Activated effector memory CD4-positive, alpha-beta T cell treated with Interleukin-2 at 50 U/mL for 16 hours (primary cell): ENCODE measurements around the gene PEX6.

Source experiments
- DNase-seq: peaks from one replicate; pipeline ENCODE4 v3.0.0-alpha.2; 2020

PEX6 gene

DNA sequence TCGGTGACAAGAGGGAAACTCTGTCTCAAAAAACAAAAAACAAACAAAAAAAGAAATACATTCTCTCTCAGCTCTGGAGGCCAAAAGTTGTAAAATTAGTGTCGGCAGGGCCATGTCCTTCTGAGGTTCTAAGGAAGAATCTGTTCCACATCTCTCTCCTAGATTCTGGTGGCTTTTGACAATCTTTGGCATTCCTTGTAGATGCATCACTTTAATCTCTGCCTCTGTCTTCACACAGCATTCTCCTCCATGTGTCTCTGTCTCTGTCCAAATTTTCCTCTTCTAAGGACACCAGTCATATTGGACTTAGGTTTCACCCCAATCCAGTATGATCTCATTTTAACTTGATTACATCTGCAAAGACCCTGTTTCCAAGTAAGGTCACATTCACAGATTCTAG lies 14.5 kb upstream of the PEX6 start:
- no peak for DNase-seq

DNA sequence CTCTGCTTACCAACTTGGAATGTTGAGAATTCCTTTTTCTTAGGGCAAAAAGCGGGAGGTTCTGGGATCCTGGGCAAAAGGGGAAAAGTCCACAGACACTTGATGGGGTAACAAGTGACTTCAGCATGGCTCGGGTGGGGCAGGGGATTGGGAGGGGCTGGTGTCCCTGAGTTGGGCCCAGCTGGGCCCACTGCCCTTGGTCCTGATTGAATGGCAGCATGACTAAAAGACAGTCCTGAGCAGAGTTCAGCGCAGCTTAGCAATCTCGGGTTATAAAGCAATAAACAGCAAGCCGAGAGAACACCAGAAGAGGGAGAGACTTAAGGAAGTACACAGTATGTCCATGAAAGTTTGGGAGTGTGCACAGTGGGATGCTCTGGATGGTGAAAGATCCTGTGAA lies 10.9 kb upstream of the PEX6 start:
- no peak for DNase-seq

DNA sequence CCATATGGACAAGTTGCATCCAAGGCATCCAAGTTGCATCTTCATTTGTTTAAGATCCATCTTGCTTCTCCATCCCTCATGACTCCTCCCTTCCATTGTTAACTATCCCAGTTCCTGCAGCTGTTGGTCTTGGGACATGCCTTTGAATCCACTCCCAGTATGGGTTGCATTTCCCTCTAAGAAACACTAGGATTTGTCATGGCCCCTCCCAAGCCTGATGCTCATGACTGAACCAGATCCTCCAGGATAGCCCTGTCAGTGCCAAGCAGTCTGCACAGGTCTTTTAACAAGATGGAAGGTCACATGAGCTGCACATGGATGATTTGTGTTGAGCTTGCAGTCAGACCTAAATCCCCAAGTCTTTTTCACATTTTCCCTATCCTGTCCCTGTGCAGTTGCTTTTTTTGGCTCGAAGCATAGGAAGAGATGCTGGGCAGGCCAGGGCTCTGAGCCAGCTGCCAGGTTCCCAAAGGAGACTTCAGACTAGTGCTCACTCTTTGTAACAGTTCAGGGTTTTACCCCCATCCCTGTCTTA lies 9.6 kb upstream of the PEX6 start:
- DNase-seq = no peak

DNA sequence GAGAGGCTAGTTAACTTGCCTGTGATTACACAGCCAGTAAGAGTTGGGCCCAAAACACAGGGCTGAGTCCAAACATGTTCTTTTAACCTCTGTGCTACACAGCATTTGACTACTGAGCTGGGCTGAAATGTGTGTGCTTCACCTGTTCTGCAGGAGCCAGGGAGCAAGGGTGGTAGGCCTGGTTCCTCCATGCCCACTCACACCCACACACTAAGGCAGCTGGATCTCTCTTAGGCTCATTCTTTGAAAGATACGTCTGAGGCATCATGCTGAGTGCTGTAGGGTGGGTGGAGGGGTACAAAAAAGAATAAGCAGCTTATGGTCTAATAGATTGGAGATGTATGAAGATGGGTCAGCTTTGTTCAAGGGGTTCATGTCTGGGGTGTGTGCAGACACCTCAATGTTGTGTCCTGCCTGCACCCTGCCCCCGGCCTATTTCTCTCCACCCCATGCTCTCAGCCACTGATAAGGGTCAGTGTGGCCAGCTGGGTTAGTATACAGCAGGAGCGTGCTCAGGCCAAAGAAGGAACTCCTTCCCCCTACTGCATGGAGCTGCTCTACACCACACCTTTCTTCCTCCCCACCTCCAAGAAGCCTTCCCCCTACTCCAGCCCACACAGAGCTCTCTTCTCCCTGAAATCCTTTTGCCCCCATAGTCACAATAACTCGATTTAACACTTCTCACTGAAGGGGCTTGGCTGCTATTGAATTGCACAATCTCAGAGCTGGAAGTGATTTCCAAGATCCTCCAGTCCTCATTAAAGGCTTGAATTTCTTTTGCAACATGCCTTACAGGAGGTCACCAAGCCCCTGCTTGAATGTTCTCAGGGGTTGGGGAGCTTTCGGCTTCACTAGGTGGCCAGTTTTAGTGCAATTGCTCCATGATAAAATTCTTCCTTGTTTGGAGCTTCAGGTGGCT lies 8.8 kb upstream of the PEX6 start:
- DNase-seq = no peak

DNA sequence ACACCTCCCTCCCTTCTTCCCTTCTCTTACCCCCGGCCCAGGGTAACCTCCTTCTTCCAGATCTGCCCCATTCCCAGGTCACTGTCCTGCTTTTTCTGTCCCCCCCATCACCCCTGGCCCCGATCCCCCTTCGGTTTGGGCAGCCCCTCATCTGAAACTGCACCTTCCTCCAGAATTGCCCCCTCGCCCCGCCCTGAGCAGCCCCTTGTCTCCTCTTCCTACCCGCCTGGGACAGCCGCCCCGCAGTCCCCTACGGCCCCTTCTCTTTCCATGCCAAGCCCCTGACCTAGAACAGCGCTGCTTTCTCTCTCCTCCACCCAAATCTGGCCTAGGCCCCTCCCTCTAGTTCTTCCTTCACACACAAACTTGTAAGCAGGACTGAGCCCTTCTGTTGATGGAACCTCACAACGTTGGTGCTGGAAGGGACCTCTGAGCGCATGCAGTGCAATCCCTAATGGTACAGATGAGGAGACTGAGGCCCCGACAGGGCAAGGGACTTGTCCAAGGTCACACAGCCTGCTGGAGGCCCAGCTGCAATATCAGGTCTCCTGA lies 6.0 kb upstream of the PEX6 start:
- no peak for DNase-seq

DNA sequence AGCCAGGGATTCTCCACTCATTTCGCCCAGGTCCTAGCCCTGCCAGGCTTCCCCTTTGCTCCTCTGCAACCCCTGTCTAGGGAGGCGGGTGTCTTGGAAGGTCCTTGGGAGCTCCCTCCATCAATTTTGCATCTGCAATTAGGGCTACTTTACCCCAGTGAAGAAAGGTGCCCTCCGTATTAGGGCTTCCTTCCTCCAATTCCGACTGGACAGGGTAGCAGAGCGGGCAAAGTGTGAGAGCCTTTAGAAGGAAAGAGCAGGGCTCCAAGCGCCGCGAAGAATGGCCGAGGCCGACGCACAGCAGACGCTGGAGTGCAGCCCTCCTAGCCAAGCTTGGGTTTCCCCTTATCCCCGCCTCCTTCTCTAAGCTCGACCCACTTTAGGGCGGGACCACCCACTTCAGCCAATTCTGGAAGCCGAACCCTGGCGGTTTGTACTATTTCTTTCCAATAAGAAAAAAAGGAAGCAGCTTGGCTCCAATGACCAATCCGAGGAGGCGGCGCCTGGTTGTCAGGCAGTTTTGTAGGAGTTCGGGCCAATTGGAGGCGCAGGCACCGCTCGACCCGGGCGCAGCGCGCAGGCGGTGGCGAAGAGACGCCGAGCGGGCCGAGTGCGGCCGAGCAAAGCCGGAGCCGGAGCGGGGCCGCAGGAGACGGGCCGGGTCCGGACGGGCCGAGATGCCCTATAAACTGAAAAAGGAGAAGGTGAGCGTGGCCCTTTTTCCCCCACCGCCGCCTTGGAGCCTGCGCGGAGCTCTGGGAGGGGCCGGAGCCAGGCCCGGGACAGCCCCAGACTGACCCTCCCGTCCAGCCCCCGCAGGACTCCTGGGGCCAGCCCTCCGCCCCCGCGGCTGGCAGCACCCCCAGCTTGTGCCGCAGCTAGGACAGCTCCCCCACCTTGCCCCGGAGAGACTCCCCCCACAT lies 5.3 kb upstream of the PEX6 start, which contains the start of gene PPP2R5D:
Gene PPP2R5D, plus strand, starts transcription at position 570 of the 923 bp plus-strand sequence. Its CDS starts 108 bp downstream, at position 678.
- peak; percentile 97 for DNase-seq

DNA sequence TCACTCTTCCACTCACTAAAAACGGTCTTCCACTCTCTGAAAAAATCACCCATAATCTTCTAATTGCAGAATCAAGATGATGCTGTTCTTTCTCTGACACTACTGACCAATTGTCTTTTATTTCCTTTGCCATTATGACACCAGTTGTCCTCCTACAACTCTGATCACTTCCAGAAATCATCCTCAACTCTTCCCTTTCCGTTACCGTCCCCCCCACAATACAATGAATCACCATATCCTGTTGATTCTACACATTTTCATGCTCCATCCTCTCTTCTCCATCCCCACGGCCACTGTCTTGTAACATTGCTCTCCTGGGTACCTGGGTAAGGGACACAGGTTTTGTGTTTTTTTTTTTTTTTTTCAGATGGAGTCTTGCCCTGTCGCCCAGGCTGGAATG lies 2.9 kb upstream of the PEX6 start:
- DNase-seq = no peak

DNA sequence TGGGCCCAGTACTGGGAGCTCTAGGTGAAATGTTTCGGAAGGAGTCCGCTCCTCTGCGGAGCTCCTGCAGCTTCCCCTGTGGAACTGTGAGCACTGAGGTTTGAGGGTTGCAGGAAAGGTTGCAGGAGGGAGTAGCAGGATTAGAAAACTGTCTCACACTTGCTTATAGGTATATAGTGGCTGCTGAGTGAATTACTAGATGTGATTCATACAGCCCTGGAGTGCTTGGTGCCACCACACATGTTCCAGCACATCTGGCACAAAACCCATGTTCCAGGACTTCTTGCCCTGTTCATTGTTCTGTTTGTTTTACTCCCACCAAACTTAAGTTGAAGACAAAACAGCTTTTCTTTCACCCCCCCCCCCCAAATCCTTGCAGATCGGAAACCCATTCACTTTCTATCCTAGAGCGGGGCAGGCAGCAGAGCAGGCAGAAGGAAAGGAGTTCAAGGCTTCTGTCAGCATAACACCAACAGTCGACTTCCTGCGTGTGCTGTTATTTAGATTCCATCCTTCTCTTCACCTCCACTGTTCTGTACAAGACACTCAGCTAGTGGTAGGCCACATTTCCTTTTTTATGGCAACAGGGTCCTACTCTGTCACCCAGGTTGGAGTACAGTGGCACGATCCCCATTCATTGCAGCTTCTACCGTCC lies 669 bp upstream of the PEX6 start:
- no peak for DNase-seq

DNA sequence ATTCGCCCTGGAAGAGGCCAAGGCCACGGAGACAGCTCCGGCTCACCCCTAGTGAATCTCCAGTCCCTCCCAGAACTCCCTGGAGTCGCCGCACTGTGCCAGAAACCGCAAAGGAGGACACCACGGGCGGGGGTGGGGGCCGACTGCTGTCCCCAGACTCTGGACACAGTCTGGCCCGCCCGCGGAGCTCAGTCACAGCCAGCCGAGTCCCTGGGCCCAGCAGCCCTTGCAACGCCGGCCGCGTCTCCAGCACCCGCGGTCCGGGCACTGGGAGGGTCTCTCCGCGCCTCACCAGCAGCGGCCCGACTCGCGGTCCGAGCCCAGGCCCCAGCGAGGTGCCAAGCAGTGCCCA lies 518 bp downstream of the PEX6 start:
- no peak for DNase-seq

DNA sequence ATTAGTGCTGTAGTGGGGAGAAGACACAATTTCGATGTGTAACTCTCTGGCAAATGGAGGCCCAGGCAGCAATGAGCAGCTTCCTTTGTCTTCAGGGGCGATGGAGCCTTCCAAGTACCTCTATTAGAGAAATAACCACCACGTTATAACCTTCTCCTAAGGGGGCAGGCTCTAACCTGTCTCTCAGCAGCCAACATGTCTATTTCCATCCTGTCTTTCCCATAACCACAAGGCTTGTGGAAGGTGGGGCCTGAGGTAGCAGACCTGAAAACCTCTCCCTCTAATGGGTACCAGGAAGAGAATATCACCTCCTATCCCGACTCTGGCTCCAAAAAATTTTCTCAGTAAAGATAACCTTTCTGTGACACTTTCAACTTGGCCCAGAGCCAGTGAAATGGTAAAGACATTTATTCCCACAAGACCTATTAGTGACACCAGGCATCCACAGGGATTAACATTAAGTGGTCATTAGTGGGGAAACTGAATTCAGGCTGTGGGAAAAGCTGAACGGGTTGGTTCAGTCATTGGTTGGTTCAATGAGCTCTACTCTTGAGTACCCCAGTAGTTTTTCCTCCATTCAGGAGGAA lies 4.0 kb downstream of the PEX6 start:
- DNase-seq = no peak

DNA sequence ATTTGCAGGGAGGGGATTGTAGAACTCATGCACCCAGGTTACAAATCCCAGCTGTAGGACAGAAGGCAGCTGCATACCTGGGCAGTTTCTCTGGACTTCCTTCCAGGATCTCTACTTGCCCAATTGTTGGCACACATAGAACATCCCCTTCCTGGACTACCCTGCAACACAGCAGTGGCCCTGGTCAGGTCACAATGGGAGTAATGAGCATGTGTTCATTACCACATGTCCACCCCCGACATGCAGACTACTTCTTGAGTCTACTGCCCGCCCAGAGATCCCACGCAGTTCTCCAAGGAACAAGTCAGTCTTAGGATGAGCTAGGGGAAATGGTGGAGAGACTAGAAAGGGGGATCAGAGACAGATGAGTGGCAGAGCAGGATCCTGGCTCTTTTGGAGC lies 5.1 kb downstream of the PEX6 start:
- DNase-seq = no peak

DNA sequence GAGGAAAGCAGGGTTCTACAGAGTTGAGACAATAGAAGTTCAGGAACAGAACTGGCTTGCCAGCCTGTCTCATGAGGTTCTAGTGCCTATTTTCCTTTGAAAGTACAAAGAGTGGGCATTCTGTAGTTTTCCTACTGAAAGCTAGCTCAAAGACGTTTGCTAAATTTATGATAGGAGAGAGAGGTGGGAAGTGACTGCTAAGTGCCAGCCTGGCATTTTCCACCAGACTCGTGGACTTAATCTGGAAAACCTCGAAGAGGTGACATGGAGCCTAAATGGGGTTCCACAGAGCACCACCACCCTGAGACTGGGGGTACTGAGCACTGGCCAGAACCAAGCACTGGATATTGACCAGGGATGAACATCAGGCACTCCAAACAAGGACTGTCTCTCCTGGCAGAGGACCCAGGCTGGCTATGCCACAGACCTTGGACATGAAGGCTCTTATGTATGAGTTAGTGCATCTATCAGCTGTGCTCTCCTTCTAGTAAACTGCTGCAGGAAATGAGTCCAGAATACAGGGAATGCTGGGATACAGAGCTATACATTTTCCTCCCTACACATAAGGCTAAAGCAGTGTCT lies 7.1 kb downstream of the PEX6 start:
- DNase-seq = no peak

DNA sequence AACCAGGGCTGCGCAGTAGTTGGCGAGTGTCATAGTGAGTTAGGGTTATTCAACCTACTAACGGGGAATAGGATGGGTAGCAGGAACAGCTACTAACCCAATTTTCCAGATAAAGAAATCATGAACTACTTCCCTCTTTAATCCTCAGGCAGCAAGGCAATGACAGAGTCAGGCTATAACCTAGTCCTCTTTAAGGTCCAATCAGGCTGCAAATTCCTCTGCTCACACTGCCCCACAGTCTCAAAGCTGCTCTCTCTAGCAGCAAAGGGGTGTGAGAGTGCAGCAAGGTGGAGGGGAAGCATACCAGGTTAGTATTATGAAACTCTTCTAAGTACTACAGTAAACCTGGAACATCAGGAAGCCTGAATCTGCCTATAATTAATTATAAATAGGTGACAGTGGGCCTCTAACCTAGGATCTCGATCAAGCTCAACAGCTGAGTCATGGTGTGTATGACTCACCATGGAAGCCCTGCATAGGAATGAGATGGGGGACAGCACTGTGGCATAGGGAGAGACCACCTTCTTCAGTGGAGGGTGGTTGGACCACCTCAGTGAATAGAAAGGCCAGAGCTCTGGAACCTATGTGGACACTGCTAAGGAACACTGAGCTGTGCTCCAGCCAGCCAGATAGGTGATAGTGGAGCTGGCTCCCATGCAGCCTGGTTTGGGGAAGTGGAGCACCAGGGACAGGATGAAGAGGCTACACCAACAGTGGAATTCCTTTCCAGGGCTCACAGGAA lies 7.9 kb downstream of the PEX6 start:
- no peak for DNase-seq

DNA sequence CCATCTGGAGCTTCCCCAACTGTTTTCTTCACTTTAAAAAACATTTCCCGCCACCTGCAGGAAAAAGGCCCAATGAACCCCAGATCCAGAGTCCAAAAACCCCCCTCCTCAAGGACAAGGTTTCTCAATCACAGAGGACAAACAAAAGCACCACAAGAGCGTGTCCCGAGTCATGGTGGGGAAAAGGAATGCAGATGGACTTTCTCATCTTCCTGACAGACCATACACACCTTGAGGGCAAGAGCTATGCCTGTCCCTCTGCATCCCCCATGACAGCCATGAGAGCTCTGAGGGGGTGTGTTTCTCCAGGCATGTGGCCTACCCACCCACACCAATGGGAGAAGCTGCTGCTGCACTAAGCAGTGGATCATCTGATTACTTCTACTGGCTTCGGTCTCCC lies 9.0 kb downstream of the PEX6 start:
- DNase-seq = no peak

DNA sequence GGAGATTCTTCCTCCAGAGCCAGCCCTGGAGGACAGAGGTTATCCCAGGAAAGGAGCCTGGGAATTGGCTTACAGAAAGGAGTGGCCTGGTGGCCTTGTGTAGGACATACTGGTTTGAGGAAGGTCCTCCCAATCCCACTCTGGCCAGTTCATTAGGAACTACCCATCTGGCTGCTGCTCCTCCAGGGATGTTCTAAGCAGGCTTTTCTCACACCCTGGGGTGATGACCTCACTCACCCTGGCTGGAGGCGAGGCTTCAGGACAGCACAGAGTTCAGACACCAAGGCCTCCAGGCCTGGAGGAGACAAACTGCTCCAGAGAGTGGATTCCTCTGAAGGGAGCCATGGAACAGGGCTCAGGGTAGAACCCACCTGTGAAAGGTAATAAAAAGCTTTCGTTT lies 9.6 kb downstream of the PEX6 start:
- no peak for DNase-seq

DNA sequence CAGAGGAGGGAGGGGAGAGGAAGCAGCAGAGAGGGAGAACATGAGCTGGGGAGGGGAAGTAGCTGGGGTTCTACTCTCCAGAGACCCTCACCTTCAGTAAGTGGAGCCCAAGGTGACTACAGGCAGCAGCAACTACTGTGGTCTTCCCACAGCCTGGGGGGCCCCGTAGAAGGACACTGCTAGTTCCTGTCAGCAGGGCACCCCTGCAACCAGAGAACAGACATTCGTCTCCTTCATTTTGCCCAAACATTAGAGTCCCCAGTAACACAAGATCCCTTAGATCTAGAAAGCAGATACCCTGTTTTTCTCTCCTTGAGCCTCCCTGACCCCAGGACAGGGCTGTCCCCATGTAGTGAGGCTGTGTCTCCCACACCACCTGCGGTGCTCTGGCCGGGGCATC lies 10.2 kb downstream of the PEX6 start:
- no peak for DNase-seq

DNA sequence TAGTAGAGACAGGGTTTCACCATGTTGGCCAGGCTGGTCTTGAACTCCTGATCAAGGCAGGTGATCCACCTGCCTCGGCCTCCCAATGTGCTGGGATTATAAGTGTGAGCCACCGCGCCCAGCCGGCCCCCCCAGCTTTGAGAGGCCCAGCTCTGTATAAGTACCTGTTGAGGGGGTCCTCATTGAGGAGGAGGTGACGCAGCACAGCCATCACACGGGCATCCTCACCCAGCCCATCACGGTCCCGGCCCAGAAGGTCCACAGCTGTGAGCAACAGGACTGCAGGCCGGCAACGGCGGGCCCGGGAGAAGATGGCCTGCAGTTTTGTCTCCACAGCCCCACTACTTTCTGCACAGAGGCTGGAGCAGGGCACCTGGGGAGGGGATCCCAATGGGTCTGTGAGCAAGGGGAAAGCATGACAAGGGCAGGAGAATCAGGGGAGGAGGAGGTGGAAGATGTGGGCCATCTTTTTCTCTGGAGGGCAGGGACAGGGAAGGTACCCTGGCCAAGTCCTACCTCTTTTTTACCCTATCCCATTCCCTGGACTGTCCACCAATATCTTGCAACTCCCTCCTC lies 10.8 kb downstream of the PEX6 start:
- DNase-seq = no peak

DNA sequence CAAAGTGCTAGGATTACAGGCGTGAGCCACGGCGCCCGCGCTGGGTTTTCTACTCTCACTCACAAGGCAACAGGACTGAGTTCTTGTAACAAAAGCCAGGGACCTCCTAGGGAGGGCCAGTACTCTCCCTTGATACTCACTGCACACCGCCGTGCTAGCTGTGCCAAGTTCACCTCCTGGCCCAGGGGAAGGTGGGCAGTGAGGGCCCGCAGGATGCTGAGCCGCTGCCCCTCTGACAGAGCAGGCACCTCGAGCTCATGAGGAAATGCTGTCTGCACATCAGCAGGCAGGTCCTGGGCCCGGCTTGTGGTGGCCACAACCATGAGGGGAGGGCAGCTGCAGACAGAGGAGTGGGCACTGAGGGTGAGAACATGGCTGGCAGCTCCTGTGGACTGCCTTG lies 11.8 kb downstream of the PEX6 start:
- no peak for DNase-seq

DNA sequence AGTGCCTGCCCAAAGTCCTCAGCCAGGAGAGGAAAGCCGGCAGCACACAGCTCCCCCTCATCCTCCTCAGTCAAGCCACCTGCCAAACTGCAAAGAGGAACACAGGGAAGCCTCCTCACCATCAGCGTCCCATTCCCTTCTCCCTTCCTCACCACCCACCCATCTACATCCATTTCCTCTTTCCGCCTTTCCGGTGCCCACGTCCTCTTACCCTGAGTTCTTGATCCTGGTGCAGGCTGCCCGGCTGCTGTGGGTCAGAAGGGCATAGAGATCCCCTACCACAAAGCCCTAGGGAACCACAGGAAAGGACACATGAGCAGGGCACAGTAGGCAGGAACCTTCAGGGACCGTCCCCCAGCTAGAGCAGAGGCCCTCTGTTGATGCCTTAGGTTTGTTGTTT lies 12.4 kb downstream of the PEX6 start:
- DNase-seq = no peak

DNA sequence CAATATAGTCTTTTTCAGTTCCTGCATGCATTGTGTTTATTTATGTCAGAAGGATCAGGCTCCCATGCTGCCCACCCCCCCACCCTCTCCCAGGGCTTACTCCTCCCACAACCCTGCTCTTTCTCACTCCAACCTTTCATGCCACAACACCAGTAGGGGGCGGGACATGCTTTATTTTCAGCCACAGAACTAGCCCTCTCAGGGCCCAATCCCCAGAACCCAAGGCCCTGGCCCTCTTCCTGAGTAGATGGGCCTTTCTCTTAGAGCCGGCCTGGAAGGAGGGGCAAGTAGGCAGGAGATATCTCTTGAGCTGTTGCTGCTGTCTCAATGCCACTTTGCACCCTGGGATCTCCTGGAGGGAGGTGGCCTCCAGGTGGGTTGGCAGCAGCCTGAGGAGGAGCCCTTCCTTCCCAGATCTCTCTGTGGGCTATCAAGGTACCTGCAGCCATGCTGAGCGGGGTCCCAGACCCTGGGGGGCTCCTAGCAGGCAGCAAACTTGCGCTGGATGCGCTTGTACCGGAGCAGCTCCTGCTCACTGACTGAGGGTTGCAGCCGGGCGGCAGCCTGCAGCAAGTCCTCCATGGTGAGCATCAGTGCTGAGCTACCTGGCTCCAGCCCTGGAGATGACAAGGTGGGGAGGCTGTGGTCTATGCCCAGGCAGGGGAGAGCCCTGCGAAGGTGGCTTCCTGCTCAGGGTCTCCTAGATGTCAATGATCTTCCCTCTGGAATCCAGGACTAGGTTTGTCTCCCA lies 15.0 kb downstream of the PEX6 start:
- DNase-seq = no peak
